Cardiac muscle cell (in vitro differentiated cells and primary cell): ENCODE measurements around the gene ARFRP1. TPM values are rescaled to one million over a fixed set of nuclear protein-coding genes. Genes with fewer than 3 reads are reported as not detected.

Source experiments
- DNase-seq, 2 donors: peaks; one replicate each; pipeline versions ENCODE4 v3.0.0 to v3.0.0-alpha.2; 2010 to 2017; ENCODE audit warnings: low read depth in 1 of 2, low spot score in 1 of 2
- H3K27ac ChIP-seq: fragments of 200-600 bp; sonication (generic); 2 replicates; pipeline ENCODE4 v1.5.1; 2016
- H3K27me3 ChIP-seq: fragments of 200-600 bp; sonication (generic); 2 replicates; pipeline ENCODE4 v1.6.0; 2016; ENCODE audit warnings: control low read depth
- H3K36me3 ChIP-seq: fragments of 200-600 bp; sonication (generic); 2 replicates; pipeline ENCODE4 v1.5.1; 2016; ENCODE audit warnings: control low read depth
- H3K4me1 ChIP-seq: fragments of 200-600 bp; sonication (generic); 2 replicates; pipeline ENCODE4 v1.8.1; 2017; ENCODE audit warnings: low read depth, mild to moderate bottlenecking, mixed run types
- H3K4me3 ChIP-seq: fragments of 200-600 bp; sonication (generic); 2 replicates; pipeline ENCODE4 v1.5.1; 2016; ENCODE audit warnings: mild to moderate bottlenecking
- H3K9me3 ChIP-seq: fragments of 200-600 bp; sonication (generic); 2 replicates; pipeline ENCODE4 v1.5.1; 2017; ENCODE audit warnings: low read depth, mild to moderate bottlenecking, control low read depth
- CTCF ChIP-seq: IDR thresholded peaks from 2 replicates; pipeline ENCODE4 v1.5.1; 2012; ENCODE audit warnings: low read depth, mild to moderate bottlenecking, low read length
- polyA plus RNA-seq: library from polyadenylated mRNA; unstranded; fragments of >200 nt; fragmentation: Nextera tagmentation; extraction: Ambion mirVana; gene quantifications from 2 replicates; pipeline ENCODE4 v1.2.1, GENCODE V29; 2016
- total RNA-seq: library from RNA; depleted of rRNA; stranded (reverse); fragments of >200 nt; gene quantifications from 2 replicates; pipeline ENCODE4 v1.2.3, GENCODE V29; 2016

The ARFRP1 gene
- total and polyA plus RNA-seq, 2 experiments from 2014 or later = 61.3 to 85.1 TPM

GRCh38 chr20:63703471-63703975 is 4.3 kb downstream of the ARFRP1 start:
- Histone ChIP-seq H3K4me1 (peaks cover 5% of the 10 kb centered on the region), H3K36me3 (peaks cover 18% of the 10 kb centered on the region), H3K27me3 (no peaks in the 10 kb centered on the region), H3K9me3 (no peaks in the 10 kb centered on the region), H3K4me3 (no peak overlapping the region), H3K27ac (no peak overlapping the region)
- DNase-seq = no peak
- TF ChIP-seq CTCF = no peak

DNA sequence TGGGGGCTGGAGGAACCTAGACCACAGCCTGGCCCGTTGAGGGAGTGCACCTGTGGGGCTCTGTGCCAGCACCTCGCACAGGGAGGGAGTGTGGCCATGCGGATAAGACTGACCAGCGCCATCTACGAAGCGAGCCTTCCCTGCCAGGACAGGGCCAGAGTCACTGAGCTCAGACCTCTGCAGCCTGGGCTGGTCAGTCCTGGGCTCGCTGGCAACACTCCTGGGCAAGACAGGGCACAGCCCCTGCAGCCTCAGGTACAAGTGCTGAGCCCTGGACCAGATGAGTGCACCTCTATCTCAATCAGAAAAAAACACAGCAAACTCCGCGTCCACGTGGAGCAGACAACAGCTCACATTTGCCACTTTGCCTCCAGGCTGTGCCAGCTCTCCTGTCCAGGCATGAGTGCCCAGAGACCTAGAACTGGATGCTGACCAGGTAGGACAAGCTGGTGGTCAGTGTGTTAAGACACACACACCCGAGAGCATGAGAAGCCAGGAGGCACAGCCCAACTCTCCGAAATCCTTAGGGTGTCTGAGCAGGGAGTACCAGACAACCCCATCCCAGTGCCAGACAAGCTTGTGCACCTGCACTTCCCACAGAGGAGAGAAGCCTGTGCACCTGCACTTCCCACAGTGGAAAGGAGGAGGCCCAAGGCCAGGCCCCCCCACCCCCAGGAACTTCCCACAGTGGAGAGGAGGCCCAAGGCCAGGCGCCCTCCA is 4.9 kb downstream of the ARFRP1 start:
- no peak for TF ChIP-seq CTCF
- Histone ChIP-seq H3K27me3 (no peaks in the 10 kb centered on the region), H3K4me3 (no peak overlapping the region), H3K4me1 (peaks cover 5% of the 10 kb centered on the region), H3K9me3 (no peaks in the 10 kb centered on the region), H3K36me3 (peaks cover 18% of the 10 kb centered on the region), H3K27ac (no peak overlapping the region)
- DNase-seq = no peak

DNA sequence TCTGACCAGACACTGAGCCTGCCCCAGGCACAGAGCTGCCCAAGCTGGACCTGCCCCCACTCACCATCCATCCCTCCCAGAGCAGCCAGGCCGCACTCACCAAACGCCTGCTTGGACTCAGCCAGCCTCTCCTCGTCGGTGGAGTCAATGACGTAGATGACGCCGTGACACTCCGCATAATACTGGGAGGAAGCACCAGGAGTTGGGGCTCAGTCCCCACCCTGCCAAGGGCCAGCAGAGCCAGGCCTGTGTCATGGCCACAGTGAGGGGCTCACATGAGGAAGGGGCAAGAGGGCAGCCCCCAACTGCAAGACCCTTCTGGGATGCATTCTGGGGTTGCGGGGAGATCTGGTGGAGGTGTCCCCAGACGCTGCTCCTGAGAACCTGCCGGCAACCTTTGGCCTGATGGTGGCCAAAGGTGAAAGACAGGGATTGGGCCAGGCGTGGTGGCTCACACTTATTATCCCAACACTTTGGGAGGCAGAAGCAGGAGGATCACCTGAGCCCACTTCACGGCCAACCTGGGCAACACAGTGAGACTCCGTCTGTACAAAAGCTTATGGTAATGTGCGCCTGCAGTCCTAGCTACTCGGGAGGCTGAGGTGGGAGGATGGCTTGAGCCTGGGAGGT is 5.6 kb downstream of the ARFRP1 start:
- Histone ChIP-seq H3K4me3 (no peak overlapping the region), H3K27me3 (no peaks in the 10 kb centered on the region), H3K4me1 (peaks cover 5% of the 10 kb centered on the region), H3K36me3 (peaks cover 18% of the 10 kb centered on the region), H3K9me3 (no peaks in the 10 kb centered on the region), H3K27ac (no peak overlapping the region)
- no peak for TF ChIP-seq CTCF
- DNase-seq = no peak

GRCh38 chr20:63701329-63702035 is 6.3 kb downstream of the ARFRP1 start:
- no peak overlapping the region for H3K4me3 ChIP-seq
- no peak for TF ChIP-seq CTCF
- H3K36me3 ChIP-seq = peaks cover 18% of the 10 kb centered on the region
- no peaks in the 10 kb centered on the region for H3K9me3 ChIP-seq
- peaks cover 7% of the 10 kb centered on the region for H3K4me1 ChIP-seq
- no peaks in the 10 kb centered on the region for H3K27me3 ChIP-seq
- no peak overlapping the region for H3K27ac ChIP-seq
- no peak for DNase-seq

GRCh38 chr20:63701051-63701328 is 6.8 kb downstream of the ARFRP1 start:
- Histone ChIP-seq H3K4me1 (peaks cover 6% of the 10 kb centered on the region), H3K4me3 (no peak overlapping the region), H3K36me3 (peaks cover 15% of the 10 kb centered on the region), H3K27ac (no peak overlapping the region), H3K27me3 (no peaks in the 10 kb centered on the region), H3K9me3 (no peaks in the 10 kb centered on the region)
- DNase-seq = no peak
- no peak for TF ChIP-seq CTCF
